ENCODE data around the gene ELMO2.

Gene ELMO2

GRCh38 chr20:46342451-46343347 lies 63.7 kb downstream of the ELMO2 start:
- peaks cover 6% of the 10 kb centered on the region for H3K36me3 Mint-ChIP-seq (ENCODE audit: insufficient read depth)
- peaks cover 12% of the 10 kb centered on the region for H3K4me1 Mint-ChIP-seq
- peaks cover 21% of the 10 kb centered on the region for H3K27me3 Mint-ChIP-seq
- no peaks in the 10 kb centered on the region for H3K9me3 Mint-ChIP-seq
- H3K4me3 Mint-ChIP-seq, result peak overlapping the region; percentile 61
- no peak for DNase-seq (ENCODE audit: low spot score in 2 of 2)
- H3K27ac Mint-ChIP-seq (ENCODE audit: low read depth), result no peak overlapping the region
- no peak for ATAC-seq (replicated peaks; ENCODE audit: extremely low read depth, poor library complexity, severe bottlenecking)

- no peaks in the 10 kb centered on the region for H3K9me3 Mint-ChIP-seq
- H3K27ac Mint-ChIP-seq (ENCODE audit: low read depth), result no peak overlapping the region
- DNase-seq (ENCODE audit: low spot score in 2 of 2) (no peak), ATAC-seq (replicated peaks; ENCODE audit: extremely low read depth, poor library complexity, severe bottlenecking) (no peak)
- H3K27me3 Mint-ChIP-seq, result peaks cover 28% of the 10 kb centered on the region
- peaks cover 6% of the 10 kb centered on the region for H3K36me3 Mint-ChIP-seq (ENCODE audit: insufficient read depth)
- H3K4me1 Mint-ChIP-seq, result peaks cover 12% of the 10 kb centered on the region
- H3K4me3 Mint-ChIP-seq, result no peak overlapping the region
Measured at GRCh38 chr20:46342010-46342378, 64.4 kb downstream of the ELMO2 start.

GRCh38 chr20:46341074-46342009 lies 65.1 kb downstream of the ELMO2 start:
- H3K36me3 Mint-ChIP-seq (ENCODE audit: insufficient read depth), result peaks cover 6% of the 10 kb centered on the region
- H3K4me1 Mint-ChIP-seq, result peaks cover 12% of the 10 kb centered on the region
- no peak overlapping the region for H3K27ac Mint-ChIP-seq (ENCODE audit: low read depth)
- H3K9me3 Mint-ChIP-seq, result no peaks in the 10 kb centered on the region
- peaks cover 33% of the 10 kb centered on the region for H3K27me3 Mint-ChIP-seq
- H3K4me3 Mint-ChIP-seq, result no peak overlapping the region
- ATAC-seq (replicated peaks; ENCODE audit: extremely low read depth, poor library complexity, severe bottlenecking), result no peak
- no peak for DNase-seq (ENCODE audit: low spot score in 2 of 2)

GRCh38 chr20:46339037-46339436 lies 67.4 kb downstream of the ELMO2 start:
- no peak overlapping the region for H3K27ac Mint-ChIP-seq (ENCODE audit: low read depth)
- peaks cover 12% of the 10 kb centered on the region for H3K4me1 Mint-ChIP-seq
- H3K36me3 Mint-ChIP-seq (ENCODE audit: insufficient read depth), result peaks cover 6% of the 10 kb centered on the region
- peaks cover 52% of the 10 kb centered on the region for H3K27me3 Mint-ChIP-seq
- H3K4me3 Mint-ChIP-seq, result no peak overlapping the region
- no peak for ATAC-seq (replicated peaks; ENCODE audit: extremely low read depth, poor library complexity, severe bottlenecking)
- no peak for DNase-seq (ENCODE audit: low spot score in 2 of 2)
- H3K9me3 Mint-ChIP-seq, result no peaks in the 10 kb centered on the region

- Mint-ChIP-seq H3K9me3 (no peaks in the 10 kb centered on the region), H3K4me1 (no peaks in the 10 kb centered on the region), H3K27me3 (peaks cover 75% of the 10 kb centered on the region), H3K36me3 (ENCODE audit: insufficient read depth) (peaks cover 4% of the 10 kb centered on the region), H3K27ac (ENCODE audit: low read depth) (no peak overlapping the region), H3K4me3 (no peak overlapping the region)
- DNase-seq (ENCODE audit: low spot score in 2 of 2) (no peak), ATAC-seq (replicated peaks; ENCODE audit: extremely low read depth, poor library complexity, severe bottlenecking) (no peak)
Measured at GRCh38 chr20:46336735-46337134, 69.7 kb downstream of the ELMO2 start.

- H3K27me3 Mint-ChIP-seq, result peaks cover 92% of the 10 kb centered on the region
- H3K9me3 Mint-ChIP-seq, result no peaks in the 10 kb centered on the region
- peaks cover 4% of the 10 kb centered on the region for H3K36me3 Mint-ChIP-seq (ENCODE audit: insufficient read depth)
- H3K27ac Mint-ChIP-seq (ENCODE audit: low read depth), result no peak overlapping the region
- DNase-seq (ENCODE audit: low spot score in 2 of 2), result no peak
- no peaks in the 10 kb centered on the region for H3K4me1 Mint-ChIP-seq
- no peak overlapping the region for H3K4me3 Mint-ChIP-seq
- no peak for ATAC-seq (replicated peaks; ENCODE audit: extremely low read depth, poor library complexity, severe bottlenecking)
Measured at GRCh38 chr20:46334303-46334904, 72.0 kb downstream of the ELMO2 start.

- no peaks in the 10 kb centered on the region for H3K9me3 Mint-ChIP-seq
- no peak overlapping the region for H3K27ac Mint-ChIP-seq (ENCODE audit: low read depth)
- no peak for DNase-seq (ENCODE audit: low spot score in 2 of 2)
- no peak overlapping the region for H3K4me3 Mint-ChIP-seq
- peaks cover 2% of the 10 kb centered on the region for H3K36me3 Mint-ChIP-seq (ENCODE audit: insufficient read depth)
- H3K4me1 Mint-ChIP-seq, result no peaks in the 10 kb centered on the region
- no peak for ATAC-seq (replicated peaks; ENCODE audit: extremely low read depth, poor library complexity, severe bottlenecking)
- H3K27me3 Mint-ChIP-seq, result peaks cover 90% of the 10 kb centered on the region
Measured at GRCh38 chr20:46333161-46333991, 73.0 kb downstream of the ELMO2 start.

- ATAC-seq (replicated peaks; ENCODE audit: extremely low read depth, poor library complexity, severe bottlenecking), result no peak
Measured at GRCh38 chr20:46332373-46333160, 73.8 kb downstream of the ELMO2 start.

GRCh38 chr20:46331611-46332361 lies 74.6 kb downstream of the ELMO2 start:
- Mint-ChIP-seq H3K27me3 (peaks cover 84% of the 10 kb centered on the region), H3K36me3 (ENCODE audit: insufficient read depth) (peaks cover 1% of the 10 kb centered on the region), H3K4me1 (no peaks in the 10 kb centered on the region), H3K9me3 (no peaks in the 10 kb centered on the region), H3K27ac (ENCODE audit: low read depth) (no peak overlapping the region), H3K4me3 (no peak overlapping the region)
- ATAC-seq (replicated peaks; ENCODE audit: extremely low read depth, poor library complexity, severe bottlenecking), result no peak
- DNase-seq (ENCODE audit: low spot score in 2 of 2), result no peak

More at GRCh38 chr20:46332373-46333160, 73.8 kb downstream of the ELMO2 start:
- Mint-ChIP-seq H3K4me1 (no peaks in the 10 kb centered on the region), H3K27ac (ENCODE audit: low read depth) (no peak overlapping the region), H3K4me3 (no peak overlapping the region), H3K9me3 (no peaks in the 10 kb centered on the region), H3K27me3 (peaks cover 84% of the 10 kb centered on the region), H3K36me3 (ENCODE audit: insufficient read depth) (peaks cover 1% of the 10 kb centered on the region)
- DNase-seq (ENCODE audit: low spot score in 2 of 2), result no peak

- DNase-seq (ENCODE audit: low spot score in 2 of 2) (no peak), ATAC-seq (replicated peaks; ENCODE audit: extremely low read depth, poor library complexity, severe bottlenecking) (no peak)
- Mint-ChIP-seq H3K36me3 (ENCODE audit: insufficient read depth) (peaks cover 1% of the 10 kb centered on the region), H3K4me3 (no peak overlapping the region), H3K4me1 (no peaks in the 10 kb centered on the region), H3K9me3 (no peaks in the 10 kb centered on the region), H3K27ac (ENCODE audit: low read depth) (no peak overlapping the region), H3K27me3 (peaks cover 86% of the 10 kb centered on the region)
Measured at GRCh38 chr20:46330831-46331371, 75.5 kb downstream of the ELMO2 start.

Data from central memory CD8-positive, alpha-beta T cell (primary cell).